Muscle of back (tissue), 13 donors: ENCODE measurements around the gene HPCA. TPM values are rescaled to one million over a fixed set of nuclear protein-coding genes. Genes with fewer than 3 reads are reported as not detected.
A peak's percentile ranks its signal among the peaks of the same experiment; 100 is the strongest.

Source experiments
- DNase-seq, 3 donors: peaks; one replicate each; pipeline versions ENCODE4 v3.0.0 to v3.0.0-alpha.2; 2013
- long read RNA-seq, 9 donors: transcript quantifications; one replicate each; lab custom pipeline, GENCODE V29; 2026
- polyA plus RNA-seq, 10 donors: library from polyadenylated mRNA; unstranded; fragments of 120-200 nt; gene quantifications; one replicate each; pipeline ENCODE4 v1.2.1, GENCODE V29; 2013; ENCODE audit not compliant: insufficient read length in 10 of 10

The HPCA gene
- polyA plus RNA-seq = 1 to 10 TPM in 1 of 10 donors, under 1 TPM in 9; 0.13 to 1.2 (median 0.21) TPM
- long read RNA-seq, donor 1 = 0 reads
- long read RNA-seq, donor 2 = 0 reads
- long read RNA-seq, donor 3 = 0 reads
- long read RNA-seq, donor 4, partial matches to known transcripts = 0 of 9 reads
- long read RNA-seq, donor 4, other reads (novel, unspliced or antisense) = 9 of 9 reads
- long read RNA-seq, donor 5 = 0 reads
- long read RNA-seq, donor 6 = 0 reads
- long read RNA-seq, donor 7 = 0 reads
- long read RNA-seq, donor 8 = 0 reads
- long read RNA-seq, donor 9 = 0 reads

GRCh38 chr1:32886004-32886827 is at the start of gene HPCA:
Gene HPCA, plus strand, starts transcription at chr1:32886491. Its CDS starts 2,408 bp downstream, at chr1:32888899.
- peak in 2 of 3 donors; percentile 67 to 80 for DNase-seq

GRCh38 chr1:32848354-32849063 is 37.8 kb upstream of the HPCA start:
- no peak for DNase-seq

GRCh38 chr1:32855861-32856617 is 30.3 kb upstream of the HPCA start:
- DNase-seq = no peak

- DNase-seq = no peak
These were observed 28.2 kb upstream of the HPCA start for GRCh38 chr1:32858136-32858535.

GRCh38 chr1:32858791-32859190 is 27.5 kb upstream of the HPCA start:
- no peak for DNase-seq

- no peak for DNase-seq
These were observed 26.4 kb upstream of the HPCA start for GRCh38 chr1:32859915-32860314.

- DNase-seq = no peak
These were observed 25.7 kb upstream of the HPCA start for GRCh38 chr1:32860566-32860965.

GRCh38 chr1:32861904-32862695 is 24.2 kb upstream of the HPCA start:
- no peak for DNase-seq

GRCh38 chr1:32863218-32863880 is 22.9 kb upstream of the HPCA start:
- DNase-seq = no peak

- DNase-seq = no peak
These were observed 22.4 kb upstream of the HPCA start for GRCh38 chr1:32863881-32864245.

- DNase-seq = no peak
These were observed 21.8 kb upstream of the HPCA start for GRCh38 chr1:32864375-32865019.

- DNase-seq = no peak
These were observed 20.5 kb upstream of the HPCA start for GRCh38 chr1:32865639-32866405.

- DNase-seq = no peak
These were observed 19.1 kb upstream of the HPCA start for GRCh38 chr1:32867151-32867550.

GRCh38 chr1:32867671-32868070 is 18.6 kb upstream of the HPCA start:
- DNase-seq = no peak

- DNase-seq = no peak
These were observed 18.2 kb upstream of the HPCA start for GRCh38 chr1:32868085-32868484.

- DNase-seq = no peak
These were observed 17.4 kb upstream of the HPCA start for GRCh38 chr1:32868806-32869455.

GRCh38 chr1:32869923-32870614 is 16.2 kb upstream of the HPCA start:
- peak in 1 of 3 donors; percentile 46 for DNase-seq
